Measurements from ENCODE around the gene IFT88. TPM values are rescaled to one million over a fixed set of nuclear protein-coding genes. Genes with fewer than 3 reads are reported as not detected.

Gene IFT88
- total and polyA plus RNA-seq, 2 of the 4 experiments (the other 2 are of a cell fraction): 5.5 to 8.6 TPM

DNA sequence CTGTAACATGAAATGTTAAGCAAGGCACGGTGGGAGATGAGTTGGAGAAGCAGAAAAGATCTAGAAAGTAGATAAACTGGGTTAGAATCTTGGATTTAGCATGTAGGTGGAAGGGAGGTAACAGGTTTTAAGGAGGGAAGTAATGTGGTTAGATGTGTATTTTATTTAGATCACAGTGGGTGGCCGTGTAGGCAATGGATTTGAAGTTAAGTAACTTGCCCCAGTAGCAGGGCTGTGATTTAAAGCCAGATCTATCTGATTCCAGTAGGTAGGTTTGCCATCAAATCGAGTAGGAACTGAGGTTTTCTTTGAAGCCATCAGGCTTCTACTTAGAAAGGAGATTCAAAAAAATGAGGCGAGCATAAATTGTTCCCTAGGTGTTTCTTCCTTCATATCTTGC lies 86.0 kb downstream of the IFT88 start:
- Histone ChIP-seq H4K8ac (ENCODE audit: low read depth in 2 of 2, low read length in 2 of 2) (no peak overlapping the region), H2BK120ac (ENCODE audit: low read depth, low read length) (no peak overlapping the region), H4K20me1 (ENCODE audit: insufficient read depth, low read length) (no peaks in the 10 kb centered on the region), H3K27ac (ENCODE audit: insufficient read depth, low read length) (no peak overlapping the region), H3K36me3 (ENCODE audit: control insufficient read depth, insufficient read depth, low read length) (no peaks in the 10 kb centered on the region), H3K4ac (ENCODE audit: low read depth, low read length) (no peak overlapping the region), H3K9me3 (ENCODE audit: control insufficient read depth, insufficient read depth, low read length) (no peaks in the 10 kb centered on the region), H2BK20ac (ENCODE audit: low read depth, low read length) (no peak overlapping the region), H2AK9ac (replicated peaks; ENCODE audit: low read depth, low read length, poor library complexity) (no peak overlapping the region), H3K14ac (replicated peaks; ENCODE audit: low read depth, low read length) (no peak overlapping the region), H3K23ac (ENCODE audit: low read depth, low read length) (no peak overlapping the region), H3K4me1 (ENCODE audit: control insufficient read depth, insufficient read depth, low read length) (no peaks in the 10 kb centered on the region), H4K5ac (ENCODE audit: low read depth, low read length) (no peak overlapping the region), H3K18ac (ENCODE audit: low read depth, low read length) (no peak overlapping the region), H2BK5ac (ENCODE audit: low read depth, low read length, poor library complexity, severe bottlenecking) (no peak overlapping the region), H3K4me2 (ENCODE audit: low read depth, low read length) (no peak overlapping the region), H2AFZ (replicated peaks; ENCODE audit: low read length, poor library complexity) (no peak overlapping the region), H3K9ac (ENCODE audit: low read depth, low read length) (no peak overlapping the region), H4K91ac (ENCODE audit: insufficient read depth, low read depth, low read length) (no peak overlapping the region), H3K79me1 (ENCODE audit: low read depth in 1 of 2, low read length in 2 of 2) (no peaks in the 10 kb centered on the region), H2BK15ac (ENCODE audit: low read depth, low read length) (no peak overlapping the region), H3K56ac (ENCODE audit: extremely low read depth, insufficient read depth, low read length) (no peak overlapping the region), H3K9me1 (ENCODE audit: insufficient read depth, low read length) (no peaks in the 10 kb centered on the region), H3K27me3 (ENCODE audit: control insufficient read depth, insufficient read depth, low read length) (no peaks in the 10 kb centered on the region), H2AK5ac (ENCODE audit: low read depth, low read length) (no peak overlapping the region), H3K4me3 (ENCODE audit: insufficient read depth, low read depth, low read length) (no peak overlapping the region)
- CTCF ChIA-PET: no interaction called here
- dilution Hi-C loops (cut with HindIII; ENCODE audit: low sequenced_read_pairs, unreplicated experiment): no loop called here
- no TSS peak for BruUV-seq (replicated peaks)
- in situ Hi-C loops (cut with MboI; ENCODE audit: low sequenced_read_pairs): no loop called here
- TF ChIP-seq RAD21 (IDR thresholded peaks at IDR 0.05; ENCODE audit: low read length) (no peak), POLR2A (IDR thresholded peaks at IDR 0.05; ENCODE audit: low read depth, low read length) (no peak), MXI1 (IDR thresholded peaks at IDR 0.05; ENCODE audit: borderline replicate concordance, low read depth, low read length) (no peak), RCOR1 (IDR thresholded peaks at IDR 0.05; ENCODE audit: insufficient replicate concordance, low read length) (no peak), CEBPB (IDR thresholded peaks at IDR 0.05; ENCODE audit: low read depth, low read length) (no peak), CHD1 (IDR thresholded peaks at IDR 0.05; ENCODE audit: low read depth, low read length) (no peak), SMC3 (IDR thresholded peaks at IDR 0.05; ENCODE audit: low read depth, low read length) (no peak), FOS (IDR thresholded peaks at IDR 0.05; ENCODE audit: low read depth, low read length) (no peak), BHLHE40 (IDR thresholded peaks at IDR 0.05; ENCODE audit: low read depth, low read length) (no peak), RFX5 (IDR thresholded peaks at IDR 0.05; ENCODE audit: low read depth, low read length) (no peak), MAZ (IDR thresholded peaks at IDR 0.05; ENCODE audit: borderline replicate concordance, low read depth, low read length) (no peak), MAFK (IDR thresholded peaks at IDR 0.05; ENCODE audit: low read depth, low read length) (no peak)
- TF ChIP-seq, protein P1, sequence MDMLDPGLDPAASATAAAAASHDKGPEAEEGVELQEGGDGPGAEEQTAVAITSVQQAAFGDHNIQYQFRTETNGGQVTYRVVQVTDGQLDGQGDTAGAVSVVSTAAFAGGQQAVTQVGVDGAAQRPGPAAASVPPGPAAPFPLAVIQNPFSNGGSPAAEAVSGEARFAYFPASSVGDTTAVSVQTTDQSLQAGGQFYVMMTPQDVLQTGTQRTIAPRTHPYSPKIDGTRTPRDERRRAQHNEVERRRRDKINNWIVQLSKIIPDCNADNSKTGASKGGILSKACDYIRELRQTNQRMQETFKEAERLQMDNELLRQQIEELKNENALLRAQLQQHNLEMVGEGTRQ (IDR thresholded peaks at IDR 0.05; ENCODE audit: low read depth, low read length): no peak
- TF ChIP-seq, protein P2, sequence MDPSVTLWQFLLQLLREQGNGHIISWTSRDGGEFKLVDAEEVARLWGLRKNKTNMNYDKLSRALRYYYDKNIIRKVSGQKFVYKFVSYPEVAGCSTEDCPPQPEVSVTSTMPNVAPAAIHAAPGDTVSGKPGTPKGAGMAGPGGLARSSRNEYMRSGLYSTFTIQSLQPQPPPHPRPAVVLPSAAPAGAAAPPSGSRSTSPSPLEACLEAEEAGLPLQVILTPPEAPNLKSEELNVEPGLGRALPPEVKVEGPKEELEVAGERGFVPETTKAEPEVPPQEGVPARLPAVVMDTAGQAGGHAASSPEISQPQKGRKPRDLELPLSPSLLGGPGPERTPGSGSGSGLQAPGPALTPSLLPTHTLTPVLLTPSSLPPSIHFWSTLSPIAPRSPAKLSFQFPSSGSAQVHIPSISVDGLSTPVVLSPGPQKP (IDR thresholded peaks at IDR 0.05; ENCODE audit: borderline replicate concordance, low read depth, low read length): no peak
- TF ChIP-seq, protein P3, sequence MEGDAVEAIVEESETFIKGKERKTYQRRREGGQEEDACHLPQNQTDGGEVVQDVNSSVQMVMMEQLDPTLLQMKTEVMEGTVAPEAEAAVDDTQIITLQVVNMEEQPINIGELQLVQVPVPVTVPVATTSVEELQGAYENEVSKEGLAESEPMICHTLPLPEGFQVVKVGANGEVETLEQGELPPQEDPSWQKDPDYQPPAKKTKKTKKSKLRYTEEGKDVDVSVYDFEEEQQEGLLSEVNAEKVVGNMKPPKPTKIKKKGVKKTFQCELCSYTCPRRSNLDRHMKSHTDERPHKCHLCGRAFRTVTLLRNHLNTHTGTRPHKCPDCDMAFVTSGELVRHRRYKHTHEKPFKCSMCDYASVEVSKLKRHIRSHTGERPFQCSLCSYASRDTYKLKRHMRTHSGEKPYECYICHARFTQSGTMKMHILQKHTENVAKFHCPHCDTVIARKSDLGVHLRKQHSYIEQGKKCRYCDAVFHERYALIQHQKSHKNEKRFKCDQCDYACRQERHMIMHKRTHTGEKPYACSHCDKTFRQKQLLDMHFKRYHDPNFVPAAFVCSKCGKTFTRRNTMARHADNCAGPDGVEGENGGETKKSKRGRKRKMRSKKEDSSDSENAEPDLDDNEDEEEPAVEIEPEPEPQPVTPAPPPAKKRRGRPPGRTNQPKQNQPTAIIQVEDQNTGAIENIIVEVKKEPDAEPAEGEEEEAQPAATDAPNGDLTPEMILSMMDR (conservative IDR thresholded peaks at IDR 0.05; ENCODE audit: low read depth, low read length): no peak
- intact Hi-C loops (cut with micrococcal nuclease): no loop called here
- POLR2A ChIA-PET (ENCODE audit: unreplicated experiment): no interaction called here
- ATAC-seq (ENCODE audit: low read depth) (no peak), DNase-seq (no peak)
- WGBS, 2 experiments (ENCODE audit: extremely low coverage in 2 of 2, insufficient read length in 1 of 2): 88% methylated on average over 1 of the region's 4 CpGs; no CpG with 5 or more reads in 1 of the 2 experiments

Data from IMR-90 (cell line).